ENCODE measurements around the gene GPR78.

- TF ChIP-seq POLR2A (IDR thresholded peaks at IDR 0.05; ENCODE audit: low read length) (no peak), GATA1 (IDR thresholded peaks at IDR 0.05; ENCODE audit: low read depth, low read length) (no peak)
Observed at GRCh38 chr4:8609824-8610350, 29.7 kb downstream of the GPR78 start.
